Measurements from ENCODE around the gene IL17REL. TPM values are rescaled to one million over a fixed set of nuclear protein-coding genes. Genes with fewer than 3 reads are reported as not detected.
A peak's percentile ranks its signal among the peaks of the same experiment; 100 is the strongest.

Gene IL17REL
- total and polyA plus RNA-seq, 2 of the 13 experiments (the other 11 are each of a cell fraction or from before 2014, with no cell fraction given): not detected

DNA sequence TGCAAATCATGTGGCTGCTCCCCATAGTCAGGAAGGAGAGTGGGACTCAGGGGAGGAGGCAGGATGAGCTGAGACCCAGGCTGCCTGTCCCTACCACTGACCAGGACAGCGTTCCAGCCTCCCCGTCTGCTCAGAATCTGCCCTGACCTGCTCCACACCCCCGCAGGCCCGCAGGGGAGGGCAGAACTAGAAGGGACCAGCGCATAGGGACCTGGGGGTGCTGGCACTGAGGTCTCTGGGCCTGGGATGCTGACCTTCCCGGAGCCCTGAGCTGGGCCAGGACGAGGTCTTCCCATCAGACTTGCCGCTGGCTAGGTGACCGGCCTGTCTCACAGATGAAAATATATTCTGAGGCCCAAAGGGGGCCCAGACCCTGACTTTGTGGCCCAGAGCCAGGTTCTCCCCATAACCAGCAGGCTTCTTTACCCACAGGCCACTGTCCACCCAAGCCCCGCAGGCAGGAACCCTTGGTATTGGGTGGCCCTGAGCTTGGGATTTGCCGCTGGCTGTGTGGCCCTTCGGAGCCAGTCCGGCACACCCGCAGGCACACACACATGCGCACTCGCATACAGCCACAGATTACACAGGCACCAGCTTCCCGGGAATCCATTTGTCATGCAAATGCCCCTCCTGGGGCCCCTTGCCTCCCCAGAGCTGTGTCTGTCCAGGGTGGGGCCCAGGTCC, 65.8 kb downstream of the IL17REL start (continued):
- TF ChIP-seq RBFOX2 (IDR thresholded peaks at IDR 0.05; ENCODE audit: low read depth, low read length): peak; percentile 21; the same call in 1 of the 2 replicates
- TF ChIP-seq HOMEZ (CRISPR knock-in tag; IDR thresholded peaks at IDR 0.05; ENCODE audit: low read depth): no peak
- TF ChIP-seq ASH2L (IDR thresholded peaks at IDR 0.05; ENCODE audit: insufficient read length, low read depth, low read length): no peak
- no peak for TF ChIP-seq SMYD3 (CRISPR knock-in tag; IDR thresholded peaks at IDR 0.05)
- TF ChIP-seq SPEN (CRISPR knock-in tag; IDR thresholded peaks at IDR 0.05; ENCODE audit: low read depth): no peak
- no peak for TF ChIP-seq TCF7L2 (IDR thresholded peaks at IDR 0.05; ENCODE audit: low read depth, low read length)
- TF ChIP-seq, protein P1, sequence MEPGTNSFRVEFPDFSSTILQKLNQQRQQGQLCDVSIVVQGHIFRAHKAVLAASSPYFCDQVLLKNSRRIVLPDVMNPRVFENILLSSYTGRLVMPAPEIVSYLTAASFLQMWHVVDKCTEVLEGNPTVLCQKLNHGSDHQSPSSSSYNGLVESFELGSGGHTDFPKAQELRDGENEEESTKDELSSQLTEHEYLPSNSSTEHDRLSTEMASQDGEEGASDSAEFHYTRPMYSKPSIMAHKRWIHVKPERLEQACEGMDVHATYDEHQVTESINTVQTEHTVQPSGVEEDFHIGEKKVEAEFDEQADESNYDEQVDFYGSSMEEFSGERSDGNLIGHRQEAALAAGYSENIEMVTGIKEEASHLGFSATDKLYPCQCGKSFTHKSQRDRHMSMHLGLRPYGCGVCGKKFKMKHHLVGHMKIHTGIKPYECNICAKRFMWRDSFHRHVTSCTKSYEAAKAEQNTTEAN (CRISPR knock-in tag; conservative IDR thresholded peaks at IDR 0.05): no peak
- TF ChIP-seq MIER3 (CRISPR knock-in tag; IDR thresholded peaks at IDR 0.05; ENCODE audit: borderline replicate concordance): no peak
- no peak for TF ChIP-seq HNRNPUL1 (IDR thresholded peaks at IDR 0.05; ENCODE audit: low read depth, low read length)
- TF ChIP-seq SYNCRIP (IDR thresholded peaks at IDR 0.05; ENCODE audit: insufficient read depth, low read depth, low read length): no peak
- no peak for TF ChIP-seq ARNTL (CRISPR knock-in tag; IDR thresholded peaks at IDR 0.05)
- no peak for TF ChIP-seq CEBPG (CRISPR knock-in tag; IDR thresholded peaks at IDR 0.05)
- TF ChIP-seq HOXA5 (CRISPR knock-in tag; IDR thresholded peaks at IDR 0.05): no peak
- TF ChIP-seq, protein P2, sequence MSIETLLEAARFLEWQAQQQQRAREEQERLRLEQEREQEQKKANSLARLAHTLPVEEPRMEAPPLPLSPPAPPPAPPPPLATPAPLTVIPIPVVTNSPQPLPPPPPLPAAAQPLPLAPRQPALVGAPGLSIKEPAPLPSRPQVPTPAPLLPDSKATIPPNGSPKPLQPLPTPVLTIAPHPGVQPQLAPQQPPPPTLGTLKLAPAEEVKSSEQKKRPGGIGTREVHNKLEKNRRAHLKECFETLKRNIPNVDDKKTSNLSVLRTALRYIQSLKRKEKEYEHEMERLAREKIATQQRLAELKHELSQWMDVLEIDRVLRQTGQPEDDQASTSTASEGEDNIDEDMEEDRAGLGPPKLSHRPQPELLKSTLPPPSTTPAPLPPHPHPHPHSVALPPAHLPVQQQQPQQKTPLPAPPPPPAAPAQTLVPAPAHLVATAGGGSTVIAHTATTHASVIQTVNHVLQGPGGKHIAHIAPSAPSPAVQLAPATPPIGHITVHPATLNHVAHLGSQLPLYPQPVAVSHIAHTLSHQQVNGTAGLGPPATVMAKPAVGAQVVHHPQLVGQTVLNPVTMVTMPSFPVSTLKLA (IDR thresholded peaks at IDR 0.05): no peak
- TF ChIP-seq ARHGAP35 (CRISPR knock-in tag; IDR thresholded peaks at IDR 0.05; ENCODE audit: borderline replicate concordance): no peak
- TF ChIP-seq, protein P3, sequence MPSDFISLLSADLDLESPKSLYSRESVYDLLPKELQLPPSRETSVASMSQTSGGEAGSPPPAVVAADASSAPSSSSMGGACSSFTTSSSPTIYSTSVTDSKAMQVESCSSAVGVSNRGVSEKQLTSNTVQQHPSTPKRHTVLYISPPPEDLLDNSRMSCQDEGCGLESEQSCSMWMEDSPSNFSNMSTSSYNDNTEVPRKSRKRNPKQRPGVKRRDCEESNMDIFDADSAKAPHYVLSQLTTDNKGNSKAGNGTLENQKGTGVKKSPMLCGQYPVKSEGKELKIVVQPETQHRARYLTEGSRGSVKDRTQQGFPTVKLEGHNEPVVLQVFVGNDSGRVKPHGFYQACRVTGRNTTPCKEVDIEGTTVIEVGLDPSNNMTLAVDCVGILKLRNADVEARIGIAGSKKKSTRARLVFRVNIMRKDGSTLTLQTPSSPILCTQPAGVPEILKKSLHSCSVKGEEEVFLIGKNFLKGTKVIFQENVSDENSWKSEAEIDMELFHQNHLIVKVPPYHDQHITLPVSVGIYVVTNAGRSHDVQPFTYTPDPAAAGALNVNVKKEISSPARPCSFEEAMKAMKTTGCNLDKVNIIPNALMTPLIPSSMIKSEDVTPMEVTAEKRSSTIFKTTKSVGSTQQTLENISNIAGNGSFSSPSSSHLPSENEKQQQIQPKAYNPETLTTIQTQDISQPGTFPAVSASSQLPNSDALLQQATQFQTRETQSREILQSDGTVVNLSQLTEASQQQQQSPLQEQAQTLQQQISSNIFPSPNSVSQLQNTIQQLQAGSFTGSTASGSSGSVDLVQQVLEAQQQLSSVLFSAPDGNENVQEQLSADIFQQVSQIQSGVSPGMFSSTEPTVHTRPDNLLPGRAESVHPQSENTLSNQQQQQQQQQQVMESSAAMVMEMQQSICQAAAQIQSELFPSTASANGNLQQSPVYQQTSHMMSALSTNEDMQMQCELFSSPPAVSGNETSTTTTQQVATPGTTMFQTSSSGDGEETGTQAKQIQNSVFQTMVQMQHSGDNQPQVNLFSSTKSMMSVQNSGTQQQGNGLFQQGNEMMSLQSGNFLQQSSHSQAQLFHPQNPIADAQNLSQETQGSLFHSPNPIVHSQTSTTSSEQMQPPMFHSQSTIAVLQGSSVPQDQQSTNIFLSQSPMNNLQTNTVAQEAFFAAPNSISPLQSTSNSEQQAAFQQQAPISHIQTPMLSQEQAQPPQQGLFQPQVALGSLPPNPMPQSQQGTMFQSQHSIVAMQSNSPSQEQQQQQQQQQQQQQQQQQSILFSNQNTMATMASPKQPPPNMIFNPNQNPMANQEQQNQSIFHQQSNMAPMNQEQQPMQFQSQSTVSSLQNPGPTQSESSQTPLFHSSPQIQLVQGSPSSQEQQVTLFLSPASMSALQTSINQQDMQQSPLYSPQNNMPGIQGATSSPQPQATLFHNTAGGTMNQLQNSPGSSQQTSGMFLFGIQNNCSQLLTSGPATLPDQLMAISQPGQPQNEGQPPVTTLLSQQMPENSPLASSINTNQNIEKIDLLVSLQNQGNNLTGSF (CRISPR knock-in tag; IDR thresholded peaks at IDR 0.05): no peak
- no peak for TF ChIP-seq REXO4 (CRISPR knock-in tag; IDR thresholded peaks at IDR 0.05; ENCODE audit: borderline replicate concordance)
- no peak; the same call in 1 of the 2 replicates for TF ChIP-seq ZNF263 (CRISPR knock-in tag; IDR thresholded peaks at IDR 0.05)
- TF ChIP-seq POGZ (CRISPR knock-in tag; IDR thresholded peaks at IDR 0.05): no peak
- TF ChIP-seq FOXP1 (IDR thresholded peaks at IDR 0.05): no peak
- no peak for TF ChIP-seq FOXP1 (CRISPR knock-in tag; IDR thresholded peaks at IDR 0.05)
- TF ChIP-seq ZNF546 (CRISPR knock-in tag; conservative IDR thresholded peaks at IDR 0.05): no peak
- no peak for TF ChIP-seq KAT7 (CRISPR knock-in tag; IDR thresholded peaks at IDR 0.05; ENCODE audit: borderline replicate concordance)

Data from HepG2 (cell line).